Measurements from ENCODE around the gene ZHX3. TPM values are rescaled to one million over a fixed set of nuclear protein-coding genes. Genes with fewer than 3 reads are reported as not detected.

Gene ZHX3
- total RNA-seq, 1 donor from 2014 or later: 11.3 TPM

- intact Hi-C loops (cut with micrococcal nuclease): no loop called here
Measured at GRCh38 chr20:41196653-41197225, 120.8 kb downstream of the ZHX3 start.

GRCh38 chr20:41192575-41192974 lies 125.0 kb downstream of the ZHX3 start:
- intact Hi-C loops (cut with micrococcal nuclease): no loop called here

GRCh38 chr20:41191562-41192500 lies 125.7 kb downstream of the ZHX3 start:
- intact Hi-C loops (cut with micrococcal nuclease): no loop called here

- intact Hi-C loops (cut with micrococcal nuclease): no loop called here
Measured at GRCh38 chr20:41187668-41188067, 129.9 kb downstream of the ZHX3 start.

- intact Hi-C loops (cut with micrococcal nuclease): no loop called here
Measured at GRCh38 chr20:41185013-41185757, 132.3 kb downstream of the ZHX3 start.

GRCh38 chr20:41183831-41184230 lies 133.7 kb downstream of the ZHX3 start:
- intact Hi-C loops (cut with micrococcal nuclease): no loop called here

- intact Hi-C loops (cut with micrococcal nuclease): no loop called here
Measured at GRCh38 chr20:41183391-41183790, 134.1 kb downstream of the ZHX3 start.

- intact Hi-C loops (cut with micrococcal nuclease): no loop called here
Measured at GRCh38 chr20:41182296-41183212, 135.0 kb downstream of the ZHX3 start.

GRCh38 chr20:41181567-41181966 lies 136.0 kb downstream of the ZHX3 start:
- intact Hi-C loops (cut with micrococcal nuclease): no loop called here

- intact Hi-C loops (cut with micrococcal nuclease): no loop called here
Measured at GRCh38 chr20:41180599-41181333, 136.8 kb downstream of the ZHX3 start.

- intact Hi-C loops (cut with micrococcal nuclease): no loop called here
Measured at GRCh38 chr20:41179961-41180360, 137.6 kb downstream of the ZHX3 start.

- intact Hi-C loops (cut with micrococcal nuclease): no loop called here
Measured at GRCh38 chr20:41178904-41179432, 138.6 kb downstream of the ZHX3 start.

GRCh38 chr20:41178495-41178894 lies 139.0 kb downstream of the ZHX3 start:
- intact Hi-C loops (cut with micrococcal nuclease): no loop called here

- intact Hi-C loops (cut with micrococcal nuclease): no loop called here
Measured at GRCh38 chr20:41177636-41178035, 139.9 kb downstream of the ZHX3 start.

GRCh38 chr20:41176711-41177552 lies 140.6 kb downstream of the ZHX3 start:
- intact Hi-C loops (cut with micrococcal nuclease): no loop called here

- intact Hi-C loops (cut with micrococcal nuclease): no loop called here
Measured at GRCh38 chr20:41175727-41176330, 141.7 kb downstream of the ZHX3 start.

- intact Hi-C loops (cut with micrococcal nuclease): no loop called here
Measured at GRCh38 chr20:41175201-41175651, 142.3 kb downstream of the ZHX3 start.

- intact Hi-C loops (cut with micrococcal nuclease): no loop called here
Measured at GRCh38 chr20:41174782-41175181, 142.7 kb downstream of the ZHX3 start.

- intact Hi-C loops (cut with micrococcal nuclease): no loop called here
Measured at GRCh38 chr20:41174373-41174772, 143.2 kb downstream of the ZHX3 start.

Measured in T-helper 2 cell treated with Interferon-gamma antibody and Interleukin-4, amounts not matched to agents 100 ng/mL and 5 ng/mL, for 36 hours (primary cell).